ENCODE results near the gene GARIN5A.

- TF ChIP-seq POLR2A (IDR thresholded peaks at IDR 0.05) (no peak), CTCF (IDR thresholded peaks at IDR 0.05) (no peak), POLR2AphosphoS5 (IDR thresholded peaks at IDR 0.05) (no peak)
Observed at GRCh38 chr19:50490411-50490811, 13.8 kb upstream of the GARIN5A start.
